Stimulated activated CD4-positive, alpha-beta T cell treated with anti-CD3 and anti-CD28 coated beads, TNF-alpha, amount 100 ng/mL, for 24 hours (primary cell): ENCODE measurements around the gene CRYBG1.

Experiments
- DNase-seq, 3 experiments: peaks; one replicate each; pipeline ENCODE4 v3.0.0-alpha.2; 2020; ENCODE audit warnings: low read depth in 3 of 3

The CRYBG1 gene

GRCh38 chr6:106419900-106420613, 59.5 kb downstream of the CRYBG1 start:
- DNase-seq: no peak

- DNase-seq: no peak
Observed at GRCh38 chr6:106421496-106421895, 61.0 kb downstream of the CRYBG1 start.

GRCh38 chr6:106422534-106422933, 62.0 kb downstream of the CRYBG1 start:
- DNase-seq: no peak

- DNase-seq: no peak
Observed at GRCh38 chr6:106425382-106425781, 64.9 kb downstream of the CRYBG1 start.

- no peak for DNase-seq
Observed at GRCh38 chr6:106426250-106426970, 65.9 kb downstream of the CRYBG1 start.

GRCh38 chr6:106430466-106430865, 69.9 kb downstream of the CRYBG1 start:
- no peak for DNase-seq

- no peak for DNase-seq
Observed at GRCh38 chr6:106431405-106431804, 70.9 kb downstream of the CRYBG1 start.

- no peak for DNase-seq
Observed at GRCh38 chr6:106431972-106432371, 71.5 kb downstream of the CRYBG1 start.

GRCh38 chr6:106434530-106434929, 74.0 kb downstream of the CRYBG1 start:
- DNase-seq: no peak

GRCh38 chr6:106439459-106439858, 78.9 kb downstream of the CRYBG1 start:
- no peak for DNase-seq

- no peak for DNase-seq
Observed at GRCh38 chr6:106440546-106440945, 80.0 kb downstream of the CRYBG1 start.

GRCh38 chr6:106442395-106442794, 81.9 kb downstream of the CRYBG1 start:
- no peak for DNase-seq

GRCh38 chr6:106444777-106445507, 84.4 kb downstream of the CRYBG1 start:
- DNase-seq: no peak

- DNase-seq: no peak
Observed at GRCh38 chr6:106445508-106445878, 85.0 kb downstream of the CRYBG1 start.

- no peak for DNase-seq
Observed at GRCh38 chr6:106446287-106446885, 85.9 kb downstream of the CRYBG1 start.

- DNase-seq: no peak
Observed at GRCh38 chr6:106446983-106447382, 86.5 kb downstream of the CRYBG1 start.

GRCh38 chr6:106448000-106448426, 87.5 kb downstream of the CRYBG1 start:
- no peak for DNase-seq

GRCh38 chr6:106450653-106451052, 90.1 kb downstream of the CRYBG1 start:
- DNase-seq: no peak

GRCh38 chr6:106451439-106451838, 90.9 kb downstream of the CRYBG1 start:
- DNase-seq: no peak

GRCh38 chr6:106452628-106453027, 92.1 kb downstream of the CRYBG1 start:
- DNase-seq: no peak

GRCh38 chr6:106453756-106454367, 93.3 kb downstream of the CRYBG1 start:
- no peak for DNase-seq

GRCh38 chr6:106456756-106457155, 96.2 kb downstream of the CRYBG1 start:
- DNase-seq: no peak
